SU-DHL-6 (cell line): Measurements from ENCODE around the gene PALLD.

Source experiments
- H2AFZ ChIP-seq: fragments of 200-600 bp; sonication (generic); 2 replicates; pipeline ENCODE4 v1.6.1; 2014; ENCODE audit warnings: low read depth, mild to moderate bottlenecking, moderate library complexity, mixed read lengths, antibody characterized with exemption, low read length; ENCODE audit not compliant: severe bottlenecking
- H3F3A ChIP-seq: fragments of 200-600 bp; shearing (Covaris generic); 2 replicates; pipeline ENCODE4 v1.6.0; 2016; ENCODE audit warnings: antibody characterized with exemption, mild to moderate bottlenecking; ENCODE audit not compliant: insufficient read depth
- H3K27ac ChIP-seq: fragments of 200-600 bp; sonication (generic); 2 replicates; pipeline ENCODE4 v1.5.1; 2016; ENCODE audit warnings: low read depth, mild to moderate bottlenecking, low read length, moderate library complexity, mixed read lengths
- H3K27me3 ChIP-seq: fragments of 200-600 bp; sonication (generic), shearing (Covaris generic); 2 replicates; pipeline ENCODE4 v1.6.0; 2014; ENCODE audit warnings: mild to moderate bottlenecking, low read length
- H3K36me3 ChIP-seq: fragments of 200-600 bp; sonication (generic); 2 replicates; pipeline ENCODE4 v1.6.1; 2014; ENCODE audit warnings: mild to moderate bottlenecking, low read length, mixed read lengths
- H3K4me2 ChIP-seq: fragments of 300-600, 200-600 bp; shearing (Covaris generic), sonication (generic); 2 replicates; pipeline ENCODE4 v1.6.0; 2014; ENCODE audit warnings: low read length, low read depth, mild to moderate bottlenecking; ENCODE audit not compliant: poor library complexity, severe bottlenecking
- H3K4me3 ChIP-seq: fragments of 200-600 bp; sonication (generic); 2 replicates; pipeline ENCODE4 v1.5.1; 2014; ENCODE audit warnings: antibody characterized with exemption, low read length, mild to moderate bottlenecking, mixed read lengths; ENCODE audit not compliant: insufficient read depth, poor library complexity, severe bottlenecking
- H3K79me2 ChIP-seq: fragments of 200-600 bp; sonication (generic); 2 replicates; pipeline ENCODE4 v1.6.1; 2014; ENCODE audit warnings: mild to moderate bottlenecking, low read length, moderate library complexity; ENCODE audit not compliant: insufficient read depth
- H3K9ac ChIP-seq: fragments of 200-600 bp; sonication (generic); 2 replicates; pipeline ENCODE4 v1.7.0; 2014; ENCODE audit warnings: mild to moderate bottlenecking, low read length
- H3K9me2 ChIP-seq: fragments of 200-600 bp; sonication (generic); replicated peaks from 2 replicates; pipeline ENCODE4 v1.6.1; 2014; ENCODE audit warnings: low read length; ENCODE audit not compliant: insufficient read depth
- H3K9me3 ChIP-seq: fragments of 200-600 bp; sonication (generic); 2 replicates; pipeline ENCODE4 v1.6.1; 2014; ENCODE audit warnings: low read length, mixed read lengths; ENCODE audit not compliant: insufficient read depth
- H4K20me1 ChIP-seq: fragments of 200-600 bp; sonication (generic); 2 replicates; pipeline ENCODE4 v1.6.1; 2014; ENCODE audit warnings: low read depth, mild to moderate bottlenecking, antibody characterized with exemption, low read length, moderate library complexity, mixed read lengths
- CTCF ChIP-seq: fragments of 200-600 bp; sonication (generic); IDR thresholded peaks from one replicate; pipeline ENCODE4 v1.5.1; 2017; ENCODE audit warnings: antibody characterized with exemption, mild to moderate bottlenecking, low read length, moderate library complexity; ENCODE audit not compliant: insufficient read depth, poor library complexity, severe bottlenecking
- EZH2phosphoT487 ChIP-seq: fragments of 200-600 bp; sonication (generic), shearing (Covaris generic); conservative IDR thresholded peaks from 2 replicates; pipeline ENCODE4 v1.6.1; 2018; ENCODE audit warnings: mild to moderate bottlenecking, antibody characterized with exemption, low read length, moderate library complexity, mixed read lengths

PALLD gene

GRCh38 chr4:168540503-168541265, 43.8 kb downstream of the PALLD start:
- Histone ChIP-seq H2AFZ (no peak overlapping the region), H3K4me3 (no peak overlapping the region), H3K36me3 (no peaks in the 10 kb centered on the region), H3F3A (no peaks in the 10 kb centered on the region), H3K27me3 (no peaks in the 10 kb centered on the region), H3K27ac (no peak overlapping the region), H3K4me2 (no peak overlapping the region), H3K9me3 (no peaks in the 10 kb centered on the region), H3K9ac (no peak overlapping the region), H3K79me2 (no peaks in the 10 kb centered on the region), H3K9me2 (no peaks in the 10 kb centered on the region), H4K20me1 (no peaks in the 10 kb centered on the region)
- TF ChIP-seq EZH2phosphoT487 (no peak), CTCF (no peak)

- Histone ChIP-seq H3K9me3 (no peaks in the 10 kb centered on the region), H2AFZ (no peak overlapping the region), H3K36me3 (no peaks in the 10 kb centered on the region), H3K9me2 (no peaks in the 10 kb centered on the region), H3F3A (no peaks in the 10 kb centered on the region), H3K4me3 (no peak overlapping the region), H4K20me1 (no peaks in the 10 kb centered on the region), H3K4me2 (no peak overlapping the region), H3K9ac (no peak overlapping the region), H3K79me2 (no peaks in the 10 kb centered on the region), H3K27me3 (no peaks in the 10 kb centered on the region), H3K27ac (no peak overlapping the region)
- TF ChIP-seq CTCF, result no peak
- no peak for TF ChIP-seq EZH2phosphoT487
Observed at GRCh38 chr4:168541266-168541953, 44.6 kb downstream of the PALLD start.

- TF ChIP-seq EZH2phosphoT487, result no peak
- no peak for TF ChIP-seq CTCF
- Histone ChIP-seq H3K9me3 (no peaks in the 10 kb centered on the region), H3K4me3 (no peak overlapping the region), H3K9ac (no peak overlapping the region), H4K20me1 (no peaks in the 10 kb centered on the region), H3K4me2 (no peak overlapping the region), H3K9me2 (no peaks in the 10 kb centered on the region), H3K79me2 (no peaks in the 10 kb centered on the region), H3K36me3 (no peaks in the 10 kb centered on the region), H3K27me3 (no peaks in the 10 kb centered on the region), H3K27ac (no peak overlapping the region), H3F3A (no peaks in the 10 kb centered on the region), H2AFZ (no peak overlapping the region)
Observed at GRCh38 chr4:168549143-168549542, 52.3 kb downstream of the PALLD start.
